ENCODE data around the gene PHETA1. TPM values are rescaled to one million over a fixed set of nuclear protein-coding genes. Genes with fewer than 3 reads are reported as not detected.

The PHETA1 gene
- polyA plus RNA-seq, 1 of the 3 experiments (the other 2 are of a cell fraction), result 7.3 TPM

- Histone ChIP-seq H3K36me3 (replicated peaks in 1 of 2; ENCODE audit: control insufficient read depth in 1 of 2, insufficient read depth in 2 of 2, low read length in 1 of 2) (no peaks in the 10 kb centered on the region), H3K79me2 (ENCODE audit: insufficient read depth) (no peaks in the 10 kb centered on the region), H3K27me3 (ENCODE audit: insufficient read depth) (no peaks in the 10 kb centered on the region), H3K4me1 (ENCODE audit: control insufficient read depth in 1 of 2, insufficient read depth in 2 of 2, low read depth in 1 of 2, low read length in 1 of 2) (no peaks in the 10 kb centered on the region), H3K9me2 (no peaks in the 10 kb centered on the region), H3K4me2 (no peak overlapping the region), H3K4me3 (ENCODE audit: low read depth in 2 of 2, low read length in 1 of 2) (no peak overlapping the region), H3F3A (replicated peaks; ENCODE audit: insufficient read depth) (no peaks in the 10 kb centered on the region), H3K9ac (no peak overlapping the region), H4K20me1 (ENCODE audit: insufficient read depth) (no peaks in the 10 kb centered on the region), H2AFZ (ENCODE audit: low read depth) (no peak overlapping the region), H3K9me3 (no peaks in the 10 kb centered on the region), H3K27ac (ENCODE audit: low read depth in 2 of 2, low read length in 1 of 2) (no peak overlapping the region)
- DNase-seq, result no peak
- POLR2A ChIA-PET, result no interaction called here
- TF ChIP-seq RFX5 (IDR thresholded peaks at IDR 0.05; ENCODE audit: low read length) (no peak), RXRA (IDR thresholded peaks at IDR 0.05; ENCODE audit: borderline replicate concordance, low read depth) (no peak), FOSL2 (IDR thresholded peaks at IDR 0.05; ENCODE audit: borderline replicate concordance, low read depth) (no peak), NRF1 (IDR thresholded peaks at IDR 0.05; ENCODE audit: low read depth, low read length) (no peak)
- WGBS (ENCODE audit: low lambda C conversion rate), result 30% methylated on average over 2 of the region's 2 CpGs
- CTCF ChIA-PET, result interaction anchor here (0.7 to 1.1 kb wide), 2 partner anchors 14 to 327 kb away, joined by 3 read pairs; no protein-coding TSS in a partner anchor
Observed at GRCh38 chr12:111351026-111351425, 17.9 kb downstream of the PHETA1 start.

- H3K79me2 ChIP-seq (ENCODE audit: insufficient read depth), result no peaks in the 10 kb centered on the region
- no peaks in the 10 kb centered on the region for H3K36me3 ChIP-seq (replicated peaks in 1 of 2; ENCODE audit: control insufficient read depth in 1 of 2, insufficient read depth in 2 of 2, low read length in 1 of 2)
- ChIA-PET POLR2A (no interaction called here), CTCF (interaction anchor here (0.7 to 1.5 kb wide), 3 partner anchors 13 to 326 kb away, joined by 3 to 4 read pairs (median 3); no protein-coding TSS in a partner anchor)
- no peak for DNase-seq
- no peak overlapping the region for H3K9ac ChIP-seq
- H2AFZ ChIP-seq (ENCODE audit: low read depth), result no peak overlapping the region
- no peak overlapping the region for H3K4me3 ChIP-seq (ENCODE audit: low read depth in 2 of 2, low read length in 1 of 2)
- no peaks in the 10 kb centered on the region for H3K4me1 ChIP-seq (ENCODE audit: control insufficient read depth in 1 of 2, insufficient read depth in 2 of 2, low read depth in 1 of 2, low read length in 1 of 2)
- no peaks in the 10 kb centered on the region for H4K20me1 ChIP-seq (ENCODE audit: insufficient read depth)
- no peaks in the 10 kb centered on the region for H3K9me2 ChIP-seq
- no peaks in the 10 kb centered on the region for H3K27me3 ChIP-seq (ENCODE audit: insufficient read depth)
- no peak overlapping the region for H3K4me2 ChIP-seq
- TF ChIP-seq JUND (IDR thresholded peaks at IDR 0.05), result no peak
- no peak for TF ChIP-seq EP300 (IDR thresholded peaks at IDR 0.05; ENCODE audit: borderline replicate concordance in 1 of 2, low read depth in 1 of 2, low read length in 1 of 2)
- no peak for TF ChIP-seq GATA2 (CRISPR knock-in tag; IDR thresholded peaks at IDR 0.05)
- TF ChIP-seq ELF1 (IDR thresholded peaks at IDR 0.05), result no peak
- no peak for TF ChIP-seq NRF1 (IDR thresholded peaks at IDR 0.05; ENCODE audit: low read depth, low read length)
- no peak for TF ChIP-seq TAF1 (IDR thresholded peaks at IDR 0.05; ENCODE audit: borderline replicate concordance, low read depth, low read length)
- no peak for TF ChIP-seq FOSL2 (IDR thresholded peaks at IDR 0.05; ENCODE audit: borderline replicate concordance, low read depth)
- TF ChIP-seq TCF12 (IDR thresholded peaks at IDR 0.05), result no peak
- no peak for TF ChIP-seq RFX5 (IDR thresholded peaks at IDR 0.05; ENCODE audit: low read length)
- H3K27ac ChIP-seq (ENCODE audit: low read depth in 2 of 2, low read length in 1 of 2), result no peak overlapping the region
- H3K9me3 ChIP-seq, result no peaks in the 10 kb centered on the region
- 62% methylated on average over 17 of the region's 17 CpGs for WGBS (ENCODE audit: low lambda C conversion rate)
- no peaks in the 10 kb centered on the region for H3F3A ChIP-seq (replicated peaks; ENCODE audit: insufficient read depth)
Observed at GRCh38 chr12:111349748-111350520, 19.0 kb downstream of the PHETA1 start.

GRCh38 chr12:111349101-111349747 is 19.7 kb downstream of the PHETA1 start:
- Histone ChIP-seq H3K4me2 (no peak overlapping the region), H3F3A (replicated peaks; ENCODE audit: insufficient read depth) (no peaks in the 10 kb centered on the region), H3K4me1 (ENCODE audit: control insufficient read depth in 1 of 2, insufficient read depth in 2 of 2, low read depth in 1 of 2, low read length in 1 of 2) (no peaks in the 10 kb centered on the region), H4K20me1 (ENCODE audit: insufficient read depth) (no peaks in the 10 kb centered on the region), H3K27ac (ENCODE audit: low read depth in 2 of 2, low read length in 1 of 2) (no peak overlapping the region), H3K9me2 (no peaks in the 10 kb centered on the region), H3K79me2 (ENCODE audit: insufficient read depth) (no peaks in the 10 kb centered on the region), H3K9ac (no peak overlapping the region), H3K4me3 (ENCODE audit: low read depth in 2 of 2, low read length in 1 of 2) (no peak overlapping the region), H3K27me3 (ENCODE audit: insufficient read depth) (no peaks in the 10 kb centered on the region), H3K9me3 (no peaks in the 10 kb centered on the region), H2AFZ (ENCODE audit: low read depth) (no peak overlapping the region), H3K36me3 (replicated peaks in 1 of 2; ENCODE audit: control insufficient read depth in 1 of 2, insufficient read depth in 2 of 2, low read length in 1 of 2) (no peaks in the 10 kb centered on the region)
- WGBS (ENCODE audit: low lambda C conversion rate), result 53% methylated on average over 11 of the region's 11 CpGs
- POLR2A ChIA-PET, result no interaction called here
- CTCF ChIA-PET, result interaction anchor here (1.0 to 1.5 kb wide), 2 partner anchors 18 to 48 kb away, joined by 3 to 4 read pairs; no protein-coding TSS in a partner anchor
- no peak for DNase-seq
- TF ChIP-seq SIN3A (IDR thresholded peaks at IDR 0.05; ENCODE audit: borderline replicate concordance, low read depth, low read length) (no peak), REST (IDR thresholded peaks at IDR 0.05; ENCODE audit: low read depth, low read length) (no peak), TEAD4 (IDR thresholded peaks at IDR 0.05; ENCODE audit: borderline replicate concordance, insufficient read depth) (no peak), MEF2A (IDR thresholded peaks at IDR 0.05; ENCODE audit: borderline replicate concordance, low read depth) (no peak), SMC3 (IDR thresholded peaks at IDR 0.05; ENCODE audit: low read depth, low read length) (no peak), RCOR1 (IDR thresholded peaks at IDR 0.05; ENCODE audit: low read length) (no peak), IRF3 (IDR thresholded peaks at IDR 0.05; ENCODE audit: low read depth, low read length) (no peak)
